HG02970 (cell line): ENCODE measurements around the gene NPEPPS.

Source experiments
- ATAC-seq: cut with Tn5 transposase; IDR thresholded peaks from one replicate; pipeline ENCODE4 v1.9.1; 2021; ENCODE audit warnings: mild to moderate bottlenecking, moderate library complexity, moderate number of reproducible peaks; ENCODE audit not compliant: unreplicated experiment, low FRiP score

NPEPPS gene

GRCh38 chr17:47654991-47655390 lies 124.1 kb downstream of the NPEPPS start:
- no peak for ATAC-seq

- ATAC-seq, result peak; percentile 65
Measured at GRCh38 chr17:47660064-47660492, 129.2 kb downstream of the NPEPPS start.

- ATAC-seq, result no peak
Measured at GRCh38 chr17:47663912-47664623, 133.2 kb downstream of the NPEPPS start.

GRCh38 chr17:47664624-47664941 lies 133.7 kb downstream of the NPEPPS start:
- no peak for ATAC-seq

- no peak for ATAC-seq
Measured at GRCh38 chr17:47665655-47666054, 134.7 kb downstream of the NPEPPS start.

- ATAC-seq, result no peak
Measured at GRCh38 chr17:47669081-47669480, 138.2 kb downstream of the NPEPPS start.

GRCh38 chr17:47670064-47670463 lies 139.2 kb downstream of the NPEPPS start:
- no peak for ATAC-seq
